Measurements from ENCODE around the gene LAMA3.

DNA sequence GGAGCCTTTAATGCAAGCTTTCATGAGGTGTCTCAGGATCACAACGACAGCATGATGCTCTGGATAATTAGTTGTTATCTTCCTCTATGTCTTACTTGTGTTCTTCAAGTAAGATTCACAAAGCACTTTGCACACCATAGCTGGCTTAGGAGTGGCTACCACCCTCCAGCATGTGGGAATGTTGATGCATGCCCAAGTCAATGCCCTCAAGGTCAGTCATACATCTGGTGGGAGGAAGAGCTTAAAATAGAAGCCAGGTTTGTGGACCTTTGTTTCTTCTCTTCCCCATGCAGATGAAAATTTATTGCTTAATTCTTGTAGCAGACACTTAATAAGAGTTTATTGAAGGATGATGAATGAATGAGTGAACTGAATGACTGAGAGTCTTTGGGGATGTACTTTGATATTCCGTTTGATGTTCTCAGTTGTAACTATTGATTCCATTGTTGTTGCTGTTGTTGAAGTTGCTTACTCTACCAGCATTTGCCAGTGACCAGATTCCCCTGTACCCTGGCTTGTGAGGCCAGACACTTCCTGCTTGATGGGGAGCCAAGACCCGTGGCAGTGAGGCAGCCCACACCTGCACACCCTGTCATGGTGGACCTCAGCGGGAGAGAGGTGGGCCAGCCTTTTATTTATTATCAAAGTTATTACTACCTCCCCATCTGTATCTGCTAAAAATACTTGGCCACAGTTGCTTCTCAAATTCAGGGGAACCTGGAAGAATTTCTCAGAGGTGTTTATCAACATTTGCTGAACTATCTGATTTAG lies 137.8 kb downstream of the LAMA3 start:
- TF ChIP-seq POLR2AphosphoS5 (IDR thresholded peaks at IDR 0.05; ENCODE audit: low read depth, low read length) (no peak), EP300 (IDR thresholded peaks at IDR 0.05; ENCODE audit: borderline replicate concordance in 1 of 2, low read depth in 1 of 2, low read length in 1 of 2) (no peak), RAD21 (IDR thresholded peaks at IDR 0.05; ENCODE audit: low read length) (no peak), TAF1 (IDR thresholded peaks at IDR 0.05; ENCODE audit: borderline replicate concordance, low read depth, low read length) (no peak), SMC3 (IDR thresholded peaks at IDR 0.05; ENCODE audit: low read depth, low read length) (no peak), TCF12 (IDR thresholded peaks at IDR 0.05) (no peak), MXI1 (IDR thresholded peaks at IDR 0.05; ENCODE audit: low read depth, low read length) (no peak)
- TF ChIP-seq, protein P1, sequence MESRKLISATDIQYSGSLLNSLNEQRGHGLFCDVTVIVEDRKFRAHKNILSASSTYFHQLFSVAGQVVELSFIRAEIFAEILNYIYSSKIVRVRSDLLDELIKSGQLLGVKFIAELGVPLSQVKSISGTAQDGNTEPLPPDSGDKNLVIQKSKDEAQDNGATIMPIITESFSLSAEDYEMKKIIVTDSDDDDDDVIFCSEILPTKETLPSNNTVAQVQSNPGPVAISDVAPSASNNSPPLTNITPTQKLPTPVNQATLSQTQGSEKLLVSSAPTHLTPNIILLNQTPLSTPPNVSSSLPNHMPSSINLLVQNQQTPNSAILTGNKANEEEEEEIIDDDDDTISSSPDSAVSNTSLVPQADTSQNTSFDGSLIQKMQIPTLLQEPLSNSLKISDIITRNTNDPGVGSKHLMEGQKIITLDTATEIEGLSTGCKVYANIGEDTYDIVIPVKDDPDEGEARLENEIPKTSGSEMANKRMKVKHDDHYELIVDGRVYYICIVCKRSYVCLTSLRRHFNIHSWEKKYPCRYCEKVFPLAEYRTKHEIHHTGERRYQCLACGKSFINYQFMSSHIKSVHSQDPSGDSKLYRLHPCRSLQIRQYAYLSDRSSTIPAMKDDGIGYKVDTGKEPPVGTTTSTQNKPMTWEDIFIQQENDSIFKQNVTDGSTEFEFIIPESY (IDR thresholded peaks at IDR 0.05; ENCODE audit: borderline replicate concordance, low read depth): no peak
- TF ChIP-seq, protein P2, sequence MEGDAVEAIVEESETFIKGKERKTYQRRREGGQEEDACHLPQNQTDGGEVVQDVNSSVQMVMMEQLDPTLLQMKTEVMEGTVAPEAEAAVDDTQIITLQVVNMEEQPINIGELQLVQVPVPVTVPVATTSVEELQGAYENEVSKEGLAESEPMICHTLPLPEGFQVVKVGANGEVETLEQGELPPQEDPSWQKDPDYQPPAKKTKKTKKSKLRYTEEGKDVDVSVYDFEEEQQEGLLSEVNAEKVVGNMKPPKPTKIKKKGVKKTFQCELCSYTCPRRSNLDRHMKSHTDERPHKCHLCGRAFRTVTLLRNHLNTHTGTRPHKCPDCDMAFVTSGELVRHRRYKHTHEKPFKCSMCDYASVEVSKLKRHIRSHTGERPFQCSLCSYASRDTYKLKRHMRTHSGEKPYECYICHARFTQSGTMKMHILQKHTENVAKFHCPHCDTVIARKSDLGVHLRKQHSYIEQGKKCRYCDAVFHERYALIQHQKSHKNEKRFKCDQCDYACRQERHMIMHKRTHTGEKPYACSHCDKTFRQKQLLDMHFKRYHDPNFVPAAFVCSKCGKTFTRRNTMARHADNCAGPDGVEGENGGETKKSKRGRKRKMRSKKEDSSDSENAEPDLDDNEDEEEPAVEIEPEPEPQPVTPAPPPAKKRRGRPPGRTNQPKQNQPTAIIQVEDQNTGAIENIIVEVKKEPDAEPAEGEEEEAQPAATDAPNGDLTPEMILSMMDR (IDR thresholded peaks at IDR 0.05): no peak

All from SK-N-SH (cell line).